Measurements from ENCODE around the gene RFX1. TPM values are rescaled to one million over a fixed set of nuclear protein-coding genes. Genes with fewer than 3 reads are reported as not detected.

Gene RFX1
- total RNA-seq, 1 donor from 2014 or later = 17.0 TPM

GRCh38 chr19:14000691-14001375, 5.3 kb downstream of the RFX1 start:
- no peak for DNase-seq (ENCODE audit: low spot score)
- intact Hi-C loops (cut with micrococcal nuclease) = loop anchor here (10.0 kb wide), 2 partner anchors 364 to 846 kb away; partner anchors contain the start of genes IER2 and STX10
- Mint-ChIP-seq H3K27ac (peak overlapping the region; percentile 80), H3K4me3 (no peak overlapping the region), H3K4me1 (ENCODE audit: low read depth) (peaks cover 39% of the 10 kb centered on the region), H3K27me3 (ENCODE audit: insufficient read depth) (no peaks in the 10 kb centered on the region), H3K36me3 (ENCODE audit: low read depth) (peaks cover 9% of the 10 kb centered on the region), H3K9me3 (peaks cover 5% of the 10 kb centered on the region)

GRCh38 chr19:13999085-13999484, 7.0 kb downstream of the RFX1 start:
- H3K9me3 Mint-ChIP-seq = peaks cover 5% of the 10 kb centered on the region

GRCh38 chr19:13998426-13998825, 7.7 kb downstream of the RFX1 start:
- H3K4me1 Mint-ChIP-seq (ENCODE audit: low read depth) = peaks cover 25% of the 10 kb centered on the region
- H3K36me3 Mint-ChIP-seq (ENCODE audit: low read depth) = peaks cover 9% of the 10 kb centered on the region
- H3K27me3 Mint-ChIP-seq (ENCODE audit: insufficient read depth) = no peaks in the 10 kb centered on the region
- intact Hi-C loops (cut with micrococcal nuclease) = no loop called here
- H3K4me3 Mint-ChIP-seq = no peak overlapping the region
- no peak overlapping the region for H3K27ac Mint-ChIP-seq
- H3K9me3 Mint-ChIP-seq = peaks cover 5% of the 10 kb centered on the region
- DNase-seq (ENCODE audit: low spot score) = no peak

More at GRCh38 chr19:13999085-13999484, 7.0 kb downstream of the RFX1 start:
- no peak overlapping the region for H3K27ac Mint-ChIP-seq
- H3K4me1 Mint-ChIP-seq (ENCODE audit: low read depth) = peaks cover 28% of the 10 kb centered on the region
- no peak overlapping the region for H3K4me3 Mint-ChIP-seq
- intact Hi-C loops (cut with micrococcal nuclease) = no loop called here
- DNase-seq (ENCODE audit: low spot score) = no peak
- no peaks in the 10 kb centered on the region for H3K27me3 Mint-ChIP-seq (ENCODE audit: insufficient read depth)
- H3K36me3 Mint-ChIP-seq (ENCODE audit: low read depth) = peaks cover 9% of the 10 kb centered on the region

GRCh38 chr19:13997631-13997962, 8.5 kb downstream of the RFX1 start:
- H3K4me1 Mint-ChIP-seq (ENCODE audit: low read depth) = peaks cover 16% of the 10 kb centered on the region
- no peaks in the 10 kb centered on the region for H3K27me3 Mint-ChIP-seq (ENCODE audit: insufficient read depth)
- peaks cover 5% of the 10 kb centered on the region for H3K9me3 Mint-ChIP-seq
- H3K36me3 Mint-ChIP-seq (ENCODE audit: low read depth) = peaks cover 11% of the 10 kb centered on the region
- no peak overlapping the region for H3K4me3 Mint-ChIP-seq
- intact Hi-C loops (cut with micrococcal nuclease) = no loop called here
- DNase-seq (ENCODE audit: low spot score) = no peak
- no peak overlapping the region for H3K27ac Mint-ChIP-seq

- no peaks in the 10 kb centered on the region for H3K27me3 Mint-ChIP-seq (ENCODE audit: insufficient read depth)
- H3K36me3 Mint-ChIP-seq (ENCODE audit: low read depth) = peaks cover 13% of the 10 kb centered on the region
These were observed 9.0 kb downstream of the RFX1 start for GRCh38 chr19:13996928-13997630.

GRCh38 chr19:13995878-13996765, 10.0 kb downstream of the RFX1 start:
- Mint-ChIP-seq H3K4me1 (ENCODE audit: low read depth) (peaks cover 7% of the 10 kb centered on the region), H3K9me3 (peaks cover 5% of the 10 kb centered on the region), H3K36me3 (ENCODE audit: low read depth) (peaks cover 19% of the 10 kb centered on the region), H3K4me3 (no peak overlapping the region), H3K27ac (no peak overlapping the region), H3K27me3 (ENCODE audit: insufficient read depth) (no peaks in the 10 kb centered on the region)
- intact Hi-C loops (cut with micrococcal nuclease) = no loop called here
- no peak for DNase-seq (ENCODE audit: low spot score)

More at GRCh38 chr19:13996928-13997630, 9.0 kb downstream of the RFX1 start:
- H3K4me3 Mint-ChIP-seq = no peak overlapping the region
- peaks cover 5% of the 10 kb centered on the region for H3K9me3 Mint-ChIP-seq
- H3K27ac Mint-ChIP-seq = no peak overlapping the region
- peaks cover 11% of the 10 kb centered on the region for H3K4me1 Mint-ChIP-seq (ENCODE audit: low read depth)
- DNase-seq (ENCODE audit: low spot score) = no peak
- intact Hi-C loops (cut with micrococcal nuclease) = no loop called here

- H3K9me3 Mint-ChIP-seq = peaks cover 5% of the 10 kb centered on the region
- no peak overlapping the region for H3K27ac Mint-ChIP-seq
- DNase-seq (ENCODE audit: low spot score) = no peak
- H3K27me3 Mint-ChIP-seq (ENCODE audit: insufficient read depth) = no peaks in the 10 kb centered on the region
- H3K4me1 Mint-ChIP-seq (ENCODE audit: low read depth) = no peaks in the 10 kb centered on the region
- intact Hi-C loops (cut with micrococcal nuclease) = no loop called here
- H3K36me3 Mint-ChIP-seq (ENCODE audit: low read depth) = peaks cover 23% of the 10 kb centered on the region
- H3K4me3 Mint-ChIP-seq = no peak overlapping the region
These were observed 10.9 kb downstream of the RFX1 start for GRCh38 chr19:13995017-13995728.

GRCh38 chr19:13993590-13994300, 12.4 kb downstream of the RFX1 start:
- peaks cover 10% of the 10 kb centered on the region for H3K4me1 Mint-ChIP-seq (ENCODE audit: low read depth)
- peaks cover 23% of the 10 kb centered on the region for H3K36me3 Mint-ChIP-seq (ENCODE audit: low read depth)
- no peaks in the 10 kb centered on the region for H3K27me3 Mint-ChIP-seq (ENCODE audit: insufficient read depth)
- H3K4me3 Mint-ChIP-seq = no peak overlapping the region
- H3K9me3 Mint-ChIP-seq = peaks cover 2% of the 10 kb centered on the region
- intact Hi-C loops (cut with micrococcal nuclease) = no loop called here
- H3K27ac Mint-ChIP-seq = no peak overlapping the region
- DNase-seq (ENCODE audit: low spot score) = no peak

GRCh38 chr19:13992025-13992424, 14.1 kb downstream of the RFX1 start:
- H3K27ac Mint-ChIP-seq = no peak overlapping the region
- intact Hi-C loops (cut with micrococcal nuclease) = no loop called here
- H3K36me3 Mint-ChIP-seq (ENCODE audit: low read depth) = peaks cover 14% of the 10 kb centered on the region
- no peak for DNase-seq (ENCODE audit: low spot score)
- no peak overlapping the region for H3K4me3 Mint-ChIP-seq
- H3K4me1 Mint-ChIP-seq (ENCODE audit: low read depth) = peaks cover 20% of the 10 kb centered on the region
- H3K27me3 Mint-ChIP-seq (ENCODE audit: insufficient read depth) = no peaks in the 10 kb centered on the region
- no peaks in the 10 kb centered on the region for H3K9me3 Mint-ChIP-seq

GRCh38 chr19:13990085-13990484, 16.0 kb downstream of the RFX1 start:
- Mint-ChIP-seq H3K9me3 (no peaks in the 10 kb centered on the region), H3K27me3 (ENCODE audit: insufficient read depth) (no peaks in the 10 kb centered on the region), H3K27ac (no peak overlapping the region), H3K36me3 (ENCODE audit: low read depth) (peaks cover 14% of the 10 kb centered on the region), H3K4me3 (no peak overlapping the region), H3K4me1 (ENCODE audit: low read depth) (peaks cover 38% of the 10 kb centered on the region)
- DNase-seq (ENCODE audit: low spot score) = no peak
- intact Hi-C loops (cut with micrococcal nuclease) = no loop called here

GRCh38 chr19:13989487-13989886, 16.6 kb downstream of the RFX1 start:
- H3K27ac Mint-ChIP-seq = peak overlapping the region; percentile 27
- DNase-seq (ENCODE audit: low spot score) = no peak
- no peaks in the 10 kb centered on the region for H3K27me3 Mint-ChIP-seq (ENCODE audit: insufficient read depth)
- H3K9me3 Mint-ChIP-seq = no peaks in the 10 kb centered on the region
- intact Hi-C loops (cut with micrococcal nuclease) = no loop called here
- peaks cover 39% of the 10 kb centered on the region for H3K4me1 Mint-ChIP-seq (ENCODE audit: low read depth)
- no peak overlapping the region for H3K4me3 Mint-ChIP-seq
- peaks cover 14% of the 10 kb centered on the region for H3K36me3 Mint-ChIP-seq (ENCODE audit: low read depth)
